Activated CD4-positive, alpha-beta T cell treated with anti-CD3 and anti-CD28 coated beads for 4 hours (primary cell): ENCODE measurements around the gene COX8C.
"Not testable (repeated sequence)": the region's sequence is repeated elsewhere in the genome, so short reads cannot be mapped to it uniquely, and the experiment has no call there.

Source experiments
- DNase-seq, 2 donors: peaks; one replicate each; pipeline ENCODE4 v3.0.0-alpha.2; 2020

COX8C gene

DNA sequence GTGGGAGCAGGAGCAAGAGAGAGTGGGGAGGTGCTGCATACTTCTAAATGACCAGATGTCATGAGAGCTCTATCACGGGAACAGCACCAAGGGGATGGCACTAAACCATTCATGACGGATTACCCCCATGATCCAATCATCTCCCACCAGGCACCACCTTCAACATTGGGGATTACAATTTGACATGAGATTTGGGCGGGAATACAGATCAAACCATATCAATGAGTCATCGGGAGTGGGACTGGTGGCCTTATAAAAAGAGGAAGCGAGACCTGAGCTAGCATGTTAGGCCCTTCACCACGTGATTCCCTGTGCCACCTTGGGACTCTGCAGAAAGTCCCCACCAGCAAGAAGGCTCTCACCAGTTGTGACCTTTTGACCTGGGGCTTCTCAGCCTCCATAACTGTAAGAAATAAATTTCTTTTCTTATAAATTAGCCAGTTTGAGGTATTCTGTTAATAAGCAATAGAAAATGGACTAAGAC is 28.7 kb downstream of the COX8C start:
- no peak for DNase-seq

DNA sequence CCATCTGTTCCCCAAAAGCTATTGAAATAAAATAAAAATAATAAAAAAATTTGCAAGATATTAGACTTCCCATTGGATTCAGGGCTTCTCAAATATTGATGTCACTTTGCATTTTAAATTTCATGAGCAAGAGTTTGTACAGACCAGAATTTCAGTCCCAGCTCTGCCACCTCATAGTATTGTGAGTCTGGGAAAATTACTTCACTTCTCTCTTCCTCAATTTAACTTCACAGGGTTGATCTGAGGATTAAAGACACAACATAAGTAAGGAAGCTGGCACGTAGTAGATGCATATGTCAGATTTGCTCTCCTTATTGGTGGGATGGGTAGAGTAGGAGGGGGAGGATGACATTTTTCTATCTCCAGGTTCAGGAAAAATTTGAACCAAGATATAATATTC is 32.8 kb downstream of the COX8C start:
- no peak for DNase-seq

DNA sequence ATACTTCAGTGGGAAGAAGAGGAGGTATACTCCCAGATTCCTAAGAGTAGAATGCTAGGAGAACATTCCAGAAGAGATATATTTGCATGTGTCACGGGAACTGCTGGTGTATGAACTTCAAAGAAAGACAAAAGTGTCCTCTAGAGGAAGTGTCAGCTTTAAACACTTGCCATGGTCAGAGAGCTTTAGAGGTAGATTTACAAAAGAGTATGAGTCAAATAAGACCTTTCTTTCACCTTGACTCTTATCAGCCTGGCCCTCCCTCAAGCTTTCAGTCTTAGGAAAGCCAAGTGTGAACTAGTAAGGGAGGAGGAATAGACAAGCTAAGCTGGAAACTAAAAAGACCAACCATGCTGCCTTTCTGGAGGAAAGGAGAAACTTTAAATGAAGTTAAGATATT is 34.7 kb downstream of the COX8C start:
- no peak for DNase-seq

DNA sequence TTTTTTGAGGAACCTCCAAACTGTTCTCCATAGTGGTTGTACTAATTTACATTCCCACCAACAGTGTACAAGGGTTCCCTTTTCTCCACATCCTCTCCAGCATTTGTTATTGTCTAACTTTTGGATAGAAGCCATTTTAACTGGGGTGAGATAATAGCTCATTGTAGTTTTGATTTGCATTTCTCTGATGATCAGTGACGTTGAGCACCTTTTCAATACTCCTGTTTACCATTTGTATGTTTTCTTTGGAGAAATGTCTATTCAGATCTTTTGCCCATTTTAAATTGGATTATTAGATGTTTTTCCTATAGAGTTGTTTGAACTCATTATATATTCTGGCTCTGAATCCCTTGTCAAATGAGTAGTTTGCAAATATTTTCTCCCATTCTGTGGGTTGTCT is 37.3 kb downstream of the COX8C start:
- DNase-seq = not testable (repeated sequence)

DNA sequence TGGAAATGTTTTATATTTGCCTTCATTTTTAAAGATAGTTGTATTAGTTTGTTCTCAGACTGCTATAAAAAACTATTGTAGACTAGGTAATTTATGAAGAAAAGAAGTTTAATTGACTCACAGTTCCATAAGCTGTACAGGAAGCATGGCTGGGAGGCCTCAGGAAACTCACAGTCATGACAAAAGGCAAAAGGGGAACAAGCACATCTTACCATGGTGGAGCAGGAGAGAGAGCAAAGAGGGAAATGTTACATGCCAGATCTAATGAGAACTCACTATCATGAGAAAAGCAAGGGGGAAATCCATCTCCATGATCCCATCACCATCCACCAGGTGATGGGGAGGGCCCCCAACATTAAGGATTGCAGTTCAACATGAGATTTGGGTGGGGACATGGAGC is 48.2 kb downstream of the COX8C start:
- DNase-seq = no peak

DNA sequence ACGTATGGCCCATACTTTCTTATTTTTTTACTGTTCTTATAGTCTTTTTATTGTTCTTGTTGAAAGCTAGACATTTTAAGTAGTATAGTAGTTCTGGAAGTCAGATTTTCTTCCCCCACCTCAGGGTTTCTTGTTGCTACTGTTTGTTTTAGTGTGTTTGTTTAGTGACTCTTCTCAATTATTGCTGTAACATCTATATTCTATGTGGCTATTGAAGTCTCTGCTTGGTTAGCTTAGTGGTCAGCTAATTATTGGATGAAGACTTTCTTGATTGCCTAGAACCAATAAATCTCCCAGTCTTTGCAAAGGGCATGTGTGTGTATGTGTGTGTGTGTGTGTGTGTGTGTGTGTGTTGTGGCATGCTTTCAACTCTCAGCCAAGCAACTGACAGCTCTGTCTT is 49.5 kb downstream of the COX8C start:
- DNase-seq = no peak
